GM12801 (cell line): Measurements from ENCODE around the gene AKAP7.

Source experiments
- TF ChIP-seq, protein P1 (sequence below): IDR thresholded peaks from one replicate; pipeline ENCODE4 v1.5.1; 2011; ENCODE audit warnings: control low read depth; ENCODE audit not compliant: insufficient read length; ENCODE audit errors: extremely low read depth

Gene AKAP7

GRCh38 chr6:131258010-131258652, 122.9 kb downstream of the AKAP7 start:
- TF ChIP-seq, protein P1, sequence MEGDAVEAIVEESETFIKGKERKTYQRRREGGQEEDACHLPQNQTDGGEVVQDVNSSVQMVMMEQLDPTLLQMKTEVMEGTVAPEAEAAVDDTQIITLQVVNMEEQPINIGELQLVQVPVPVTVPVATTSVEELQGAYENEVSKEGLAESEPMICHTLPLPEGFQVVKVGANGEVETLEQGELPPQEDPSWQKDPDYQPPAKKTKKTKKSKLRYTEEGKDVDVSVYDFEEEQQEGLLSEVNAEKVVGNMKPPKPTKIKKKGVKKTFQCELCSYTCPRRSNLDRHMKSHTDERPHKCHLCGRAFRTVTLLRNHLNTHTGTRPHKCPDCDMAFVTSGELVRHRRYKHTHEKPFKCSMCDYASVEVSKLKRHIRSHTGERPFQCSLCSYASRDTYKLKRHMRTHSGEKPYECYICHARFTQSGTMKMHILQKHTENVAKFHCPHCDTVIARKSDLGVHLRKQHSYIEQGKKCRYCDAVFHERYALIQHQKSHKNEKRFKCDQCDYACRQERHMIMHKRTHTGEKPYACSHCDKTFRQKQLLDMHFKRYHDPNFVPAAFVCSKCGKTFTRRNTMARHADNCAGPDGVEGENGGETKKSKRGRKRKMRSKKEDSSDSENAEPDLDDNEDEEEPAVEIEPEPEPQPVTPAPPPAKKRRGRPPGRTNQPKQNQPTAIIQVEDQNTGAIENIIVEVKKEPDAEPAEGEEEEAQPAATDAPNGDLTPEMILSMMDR = no peak

DNA sequence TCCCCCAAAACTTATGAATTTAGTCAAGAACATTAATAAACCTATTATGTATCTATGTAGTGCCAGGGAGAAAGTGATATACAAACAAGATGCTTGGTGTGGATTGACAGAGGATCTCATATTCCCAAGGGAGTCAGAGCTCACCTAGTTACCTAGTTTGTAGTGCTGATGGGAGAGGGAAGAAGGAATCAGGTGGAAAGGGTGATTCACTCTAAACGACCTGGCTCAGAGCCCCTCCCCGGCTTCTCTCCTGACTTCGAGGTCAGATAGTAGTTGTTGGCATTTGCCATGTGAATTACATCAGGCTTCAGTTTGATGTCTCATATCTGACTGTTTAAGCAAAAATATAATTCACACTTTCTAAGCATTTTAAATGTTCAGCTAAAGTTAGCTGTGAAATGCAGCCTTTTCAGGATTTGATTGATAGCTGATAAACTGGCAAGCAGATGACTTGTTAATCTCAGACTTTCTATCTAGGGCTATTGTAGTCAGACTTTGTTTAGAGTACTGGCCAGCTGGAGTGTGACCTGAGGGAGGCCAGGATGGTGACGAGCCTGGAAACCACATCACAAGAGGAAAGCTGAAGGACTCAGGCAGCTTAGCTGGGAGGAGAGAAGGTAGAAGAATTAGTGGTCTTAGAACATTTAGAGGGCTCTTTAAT, 123.7 kb downstream of the AKAP7 start:
- TF ChIP-seq, protein P1 = no peak

GRCh38 chr6:131262060-131262459, 126.8 kb downstream of the AKAP7 start:
- TF ChIP-seq, protein P1 = no peak

DNA sequence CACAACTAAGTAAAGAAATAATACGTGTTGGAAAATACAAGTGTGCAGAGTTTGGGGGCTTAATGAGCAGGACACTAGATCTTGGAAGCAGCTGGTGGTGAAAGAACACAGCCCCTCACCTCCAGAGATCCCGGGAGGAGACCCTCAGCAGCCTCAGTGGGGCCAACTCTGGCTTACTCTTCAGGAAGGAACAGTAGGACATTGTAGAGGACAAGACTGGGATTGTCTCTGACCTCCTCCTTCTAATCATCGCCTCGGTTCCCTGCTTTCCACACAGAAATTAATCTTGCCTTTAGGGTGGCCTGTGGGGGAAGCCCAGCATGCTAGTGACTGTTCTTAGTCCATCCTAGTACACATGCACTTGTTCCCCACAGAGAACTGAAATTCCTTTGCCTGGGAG, 130.7 kb downstream of the AKAP7 start:
- TF ChIP-seq, protein P1 = no peak

DNA sequence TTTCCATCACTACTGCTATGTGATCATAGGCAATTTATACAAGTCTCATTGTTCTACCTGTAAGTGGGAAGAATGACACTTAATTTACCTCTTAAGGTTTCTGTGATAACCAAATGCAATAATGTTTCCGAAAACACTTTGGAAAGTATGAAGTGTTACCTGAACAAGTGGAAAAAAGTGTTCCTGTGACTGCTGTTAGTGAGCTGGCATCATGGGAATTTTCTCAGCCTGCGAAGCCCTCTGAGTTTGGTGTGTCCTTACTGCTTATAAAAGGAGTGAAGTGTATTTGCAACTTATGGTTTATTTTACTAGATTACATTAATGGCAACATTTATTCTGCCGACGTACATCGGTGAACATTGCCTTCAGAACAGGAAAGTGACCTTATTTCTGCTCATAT, 133.0 kb downstream of the AKAP7 start:
- TF ChIP-seq, protein P1 = no peak

DNA sequence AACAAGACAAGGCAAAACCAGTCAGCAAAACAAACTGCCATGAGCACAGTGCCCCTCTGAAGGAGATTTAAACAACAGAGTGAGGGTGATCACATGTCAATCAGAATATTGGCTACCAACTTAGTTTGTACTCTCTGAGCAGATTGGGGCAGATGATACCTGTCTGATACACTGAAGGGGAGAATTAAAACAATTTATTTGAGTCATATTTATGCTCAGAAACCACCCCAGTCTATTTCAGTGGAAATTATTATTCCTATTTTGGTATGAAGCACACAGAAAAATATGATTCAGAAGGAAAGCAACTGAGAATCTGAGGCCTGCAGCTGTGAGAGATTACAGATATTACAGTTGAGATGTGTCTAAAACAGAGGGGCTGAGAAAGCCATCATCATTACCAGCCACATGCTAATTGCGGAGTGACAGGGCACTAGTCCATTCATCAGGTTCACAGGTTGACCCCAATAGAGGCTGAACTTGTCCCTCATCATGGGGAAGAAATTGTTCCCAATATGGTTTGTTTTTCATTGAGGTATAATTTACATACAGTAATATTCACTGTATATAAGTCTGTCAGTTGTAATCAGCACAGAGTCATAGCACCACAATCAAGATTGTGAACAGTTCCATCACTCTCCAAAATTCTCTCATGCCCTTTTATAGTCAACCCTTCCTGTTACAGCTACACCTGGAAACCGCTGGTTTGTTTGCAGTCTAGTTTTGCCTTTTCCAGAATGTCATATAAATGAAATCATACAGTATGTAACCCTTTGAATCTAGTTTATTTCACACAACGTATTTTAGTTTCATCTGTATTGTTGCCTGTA, 134.5 kb downstream of the AKAP7 start:
- TF ChIP-seq, protein P1 = no peak

DNA sequence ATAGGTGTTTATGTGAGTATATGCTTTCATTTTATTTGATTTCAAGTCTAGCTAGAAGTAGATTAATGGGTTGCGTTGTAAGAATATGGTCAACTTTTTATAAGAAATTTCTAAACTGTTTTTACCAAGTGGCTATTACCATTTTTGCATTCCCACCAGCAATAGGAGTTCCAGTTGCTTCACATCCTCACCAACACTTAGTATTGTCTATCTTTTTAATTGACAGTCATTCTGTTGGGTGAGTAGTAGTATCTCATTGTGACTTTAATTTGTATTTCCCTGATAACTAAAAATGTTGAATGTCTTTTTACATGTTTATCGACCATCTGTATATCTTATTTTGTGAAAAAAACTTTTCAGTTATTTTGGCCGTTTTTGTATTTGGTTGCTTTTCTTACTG, 135.3 kb downstream of the AKAP7 start:
- TF ChIP-seq, protein P1 = no peak
